Stimulated activated naive B cell treated with anti-CD40 and anti-IgM and Interleukin-4, amounts not matched to agents 10 μg/mL and 1 μg/mL and 100 μg/mL, for 72 hours (primary cell): Measurements from ENCODE around the gene PHKG1.
"Not testable (repeated sequence)": the region's sequence is repeated elsewhere in the genome, so short reads cannot be mapped to it uniquely, and the experiment has no call there.

Experiments
- ATAC-seq, 2 donors: fragments of 150-1000 bp; cut with Tn5 transposase; replicated peaks; 2 replicates each; pipeline ENCODE4 v1.10.0; 2021; ENCODE audit warnings: moderate library complexity in 1 of 2
- DNase-seq: peaks from one replicate; pipeline ENCODE4 v3.0.0; 2021
- H3K27ac Mint-ChIP-seq: one replicate; pipeline ENCODE4 v1.8.0; 2022; ENCODE audit warnings: mild to moderate bottlenecking, mixed read lengths
- H3K27me3 Mint-ChIP-seq, 2 donors: one replicate each; pipeline ENCODE4 v1.8.0; 2022; ENCODE audit warnings: mixed read lengths in 2 of 2
- H3K36me3 Mint-ChIP-seq, 2 donors: one replicate each; pipeline ENCODE4 v1.8.0; 2022; ENCODE audit warnings: mixed read lengths in 2 of 2, mild to moderate bottlenecking in 1 of 2
- H3K4me1 Mint-ChIP-seq, 2 donors: one replicate each; pipeline ENCODE4 v1.8.0; 2022; ENCODE audit warnings: mixed read lengths in 2 of 2, mild to moderate bottlenecking in 1 of 2
- H3K4me3 Mint-ChIP-seq, 2 donors: one replicate each; pipeline ENCODE4 v1.8.0; 2022; ENCODE audit warnings: mild to moderate bottlenecking in 2 of 2, mixed read lengths in 2 of 2, moderate library complexity in 1 of 2
- H3K9me3 Mint-ChIP-seq, 2 donors: one replicate each; pipeline ENCODE4 v1.8.0; 2022; ENCODE audit warnings: mixed read lengths in 2 of 2, mild to moderate bottlenecking in 1 of 2

Gene PHKG1

DNA sequence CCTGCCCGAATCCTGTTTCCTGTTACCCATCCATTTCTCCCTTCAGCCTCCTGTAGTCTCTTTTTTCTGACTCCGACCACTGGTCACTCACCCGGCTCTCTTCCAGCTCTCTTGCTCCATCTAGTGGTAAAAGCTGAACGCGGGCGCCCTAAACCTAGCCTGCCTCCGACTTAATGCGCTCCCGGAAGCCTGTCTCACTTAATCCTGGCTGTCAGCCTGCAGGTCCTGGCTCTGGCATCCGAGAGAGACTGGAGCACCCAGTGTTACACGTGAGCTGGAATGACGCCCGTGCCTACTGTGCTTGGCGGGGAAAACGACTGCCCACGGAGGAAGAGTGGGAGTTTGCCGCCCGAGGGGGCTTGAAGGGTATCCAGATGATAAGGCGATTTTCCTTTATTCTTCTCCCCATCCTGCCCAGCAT, 18.4 kb downstream of the PHKG1 start:
- H3K4me1 Mint-ChIP-seq: peaks cover 2 to 7% of the 10 kb centered on the region in 2 donors
- no peaks in the 10 kb centered on the region for H3K9me3 Mint-ChIP-seq
- no peaks in the 10 kb centered on the region for H3K27me3 Mint-ChIP-seq
- ATAC-seq (peak; percentile 96 to 97), DNase-seq (peak; percentile 72)
- H3K4me3 Mint-ChIP-seq: no peak overlapping the region
- peak overlapping the region; percentile 68 for H3K27ac Mint-ChIP-seq
- H3K36me3 Mint-ChIP-seq: peaks cover 27 to 34% of the 10 kb centered on the region in 2 donors

DNA sequence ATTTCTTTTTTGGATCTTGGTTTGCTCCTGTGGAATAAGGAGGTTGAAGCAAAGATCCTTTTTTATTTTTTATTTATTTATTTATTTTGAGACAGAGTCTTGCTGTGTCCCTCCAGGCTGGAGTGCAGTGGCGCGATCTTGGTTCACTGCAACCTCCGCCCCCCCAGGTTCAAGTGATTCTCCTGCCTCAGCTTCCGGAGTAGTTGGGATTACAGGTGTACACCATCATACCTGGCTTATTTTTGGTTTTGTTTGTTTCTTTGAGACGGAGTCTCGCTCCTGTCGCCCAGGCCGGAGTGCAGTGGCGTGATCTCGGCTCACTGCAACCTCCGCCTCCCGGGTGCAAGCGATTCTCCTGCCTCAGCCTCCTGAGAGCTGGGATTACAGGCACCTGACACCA, 26.4 kb downstream of the PHKG1 start:
- Mint-ChIP-seq H3K4me1 (peaks cover 20 to 35% of the 10 kb centered on the region in 2 donors), H3K36me3 (peaks cover 38 to 42% of the 10 kb centered on the region in 2 donors)
- not testable (repeated sequence) for H3K27ac Mint-ChIP-seq, H3K27me3 Mint-ChIP-seq, ATAC-seq, H3K9me3 Mint-ChIP-seq, DNase-seq, H3K4me3 Mint-ChIP-seq

DNA sequence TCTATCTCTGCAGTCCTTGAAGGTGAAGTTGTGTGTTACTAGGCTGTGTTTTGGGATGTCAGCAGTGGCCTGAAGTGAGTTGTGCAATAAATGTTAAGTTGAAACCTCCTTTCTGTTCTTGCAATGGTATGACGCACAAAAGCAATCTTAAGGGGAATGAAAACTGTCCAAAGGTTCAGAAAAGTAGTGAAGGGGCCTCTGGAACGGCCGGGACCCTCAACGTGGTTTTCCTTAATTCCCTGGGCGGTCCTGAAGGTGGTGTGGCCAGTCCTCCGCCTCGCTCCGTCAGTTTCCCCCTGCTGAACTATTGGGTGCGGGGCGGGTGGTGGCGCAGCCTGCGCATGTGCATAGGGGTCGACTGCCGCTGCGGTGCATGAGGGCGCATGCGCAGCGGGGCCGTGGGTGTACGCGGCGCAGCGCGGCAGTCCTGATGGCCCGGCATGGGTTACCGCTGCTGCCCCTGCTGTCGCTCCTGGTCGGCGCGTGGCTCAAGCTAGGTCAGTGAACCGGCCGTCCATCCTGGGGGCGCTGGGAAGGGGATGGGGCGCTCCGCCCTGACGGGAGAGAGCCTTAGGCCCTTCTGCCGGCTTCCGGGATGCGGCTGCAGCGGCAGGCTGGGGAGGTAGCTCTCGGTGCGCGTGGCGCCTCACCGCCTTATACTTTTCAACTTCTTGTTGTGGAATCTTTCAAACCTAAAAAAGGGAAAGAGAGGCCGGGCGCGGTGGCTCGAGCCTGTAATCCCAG, 28.7 kb downstream of the PHKG1 start, which contains the start of gene SUMF2:
Gene SUMF2 (plus strand): TSS at position 405 of the 744 bp plus-strand sequence. CDS start 26 bp downstream, at position 431.
- H3K27ac Mint-ChIP-seq: peak within 1 kb of the TSS; percentile 94
- ATAC-seq (peak; percentile 89 to 91), DNase-seq (peak; percentile 85)
- no peaks in the 10 kb centered on the region for H3K27me3 Mint-ChIP-seq
- H3K4me3 Mint-ChIP-seq: peak within 1 kb of the TSS; percentile 86 to 93
- H3K9me3 Mint-ChIP-seq: no peaks in the 10 kb centered on the region
- peaks cover 24 to 40% of the 10 kb centered on the region in 2 donors for H3K4me1 Mint-ChIP-seq
- peaks cover 40 to 46% of the 10 kb centered on the region in 2 donors for H3K36me3 Mint-ChIP-seq

DNA sequence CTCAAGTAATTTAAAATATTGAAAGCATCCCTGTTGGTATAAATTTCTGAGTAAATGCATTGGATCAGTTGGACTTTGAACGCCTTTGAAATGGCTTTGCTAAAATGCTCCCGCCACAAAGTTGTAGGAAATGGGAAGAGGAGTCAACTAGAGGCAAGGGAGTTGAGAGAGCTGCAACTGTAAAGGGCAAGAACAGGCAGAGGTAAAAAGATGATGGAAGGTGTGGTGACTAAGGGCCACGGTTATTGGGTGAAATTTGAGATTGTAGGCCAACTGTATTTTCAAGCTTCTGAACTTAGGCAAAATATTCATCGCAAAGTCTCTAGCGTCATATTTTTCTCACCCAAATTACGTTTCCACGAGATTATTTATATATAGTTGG, 29.3 kb downstream of the PHKG1 start:
- Mint-ChIP-seq H3K27me3 (no peaks in the 10 kb centered on the region), H3K36me3 (peaks cover 34 to 42% of the 10 kb centered on the region in 2 donors), H3K9me3 (no peaks in the 10 kb centered on the region), H3K4me3 (peak overlapping the region; percentile 86 to 93), H3K27ac (peak overlapping the region; percentile 94), H3K4me1 (peaks cover 24 to 40% of the 10 kb centered on the region in 2 donors)
- DNase-seq: no peak
- ATAC-seq: no peak

DNA sequence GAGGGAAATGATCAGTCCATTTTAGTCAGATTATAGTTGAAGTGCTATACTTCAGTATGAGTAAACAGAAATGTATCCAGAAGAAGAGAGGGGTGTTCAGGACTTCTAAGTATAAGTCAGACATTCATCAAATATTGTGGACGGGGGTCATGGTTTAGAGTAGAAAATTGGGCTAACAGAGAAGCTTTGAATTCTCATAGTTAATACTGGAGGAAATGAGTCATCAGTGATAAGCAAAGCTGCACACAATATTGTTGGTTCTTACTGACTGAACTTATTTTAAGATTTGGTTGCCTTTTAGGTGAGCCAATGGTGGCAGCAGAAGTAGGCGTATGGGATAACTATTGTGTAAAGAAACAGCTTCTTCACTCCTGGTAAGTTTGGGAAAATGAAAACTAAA, 30.4 kb downstream of the PHKG1 start:
- ATAC-seq (no peak), DNase-seq (no peak)
- Mint-ChIP-seq H3K27me3 (no peaks in the 10 kb centered on the region), H3K4me1 (peaks cover 24 to 45% of the 10 kb centered on the region in 2 donors), H3K27ac (peak overlapping the region; percentile 14), H3K9me3 (no peaks in the 10 kb centered on the region), H3K4me3 (peak overlapping the region in 1 of 2 donors; percentile 7), H3K36me3 (peaks cover 41 to 49% of the 10 kb centered on the region in 2 donors)

DNA sequence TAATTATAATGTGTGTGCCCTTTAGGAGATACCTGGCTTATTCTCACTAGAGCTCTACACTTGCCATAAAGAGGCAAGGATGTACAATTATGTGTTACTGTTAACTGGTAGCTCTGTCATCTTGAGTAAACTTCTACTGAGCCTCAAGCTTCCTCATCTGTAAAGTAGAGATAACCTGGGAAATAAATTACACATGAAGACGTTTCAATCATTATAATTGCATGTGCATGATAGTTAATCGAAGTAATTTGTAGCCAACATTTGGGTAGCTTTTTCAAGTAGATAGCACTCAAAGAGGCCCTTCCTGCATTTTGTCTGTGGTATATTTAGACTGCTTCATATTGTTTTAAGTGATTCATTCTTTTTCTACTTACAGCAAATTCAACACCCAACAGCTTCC, 38.8 kb downstream of the PHKG1 start:
- no peak for ATAC-seq
- DNase-seq: no peak
- Mint-ChIP-seq H3K9me3 (no peaks in the 10 kb centered on the region), H3K4me3 (peak overlapping the region; percentile 14 to 25), H3K27me3 (no peaks in the 10 kb centered on the region), H3K27ac (peak overlapping the region; percentile 31), H3K36me3 (peaks cover 25 to 36% of the 10 kb centered on the region in 2 donors), H3K4me1 (peaks cover 11 to 40% of the 10 kb centered on the region in 2 donors)

DNA sequence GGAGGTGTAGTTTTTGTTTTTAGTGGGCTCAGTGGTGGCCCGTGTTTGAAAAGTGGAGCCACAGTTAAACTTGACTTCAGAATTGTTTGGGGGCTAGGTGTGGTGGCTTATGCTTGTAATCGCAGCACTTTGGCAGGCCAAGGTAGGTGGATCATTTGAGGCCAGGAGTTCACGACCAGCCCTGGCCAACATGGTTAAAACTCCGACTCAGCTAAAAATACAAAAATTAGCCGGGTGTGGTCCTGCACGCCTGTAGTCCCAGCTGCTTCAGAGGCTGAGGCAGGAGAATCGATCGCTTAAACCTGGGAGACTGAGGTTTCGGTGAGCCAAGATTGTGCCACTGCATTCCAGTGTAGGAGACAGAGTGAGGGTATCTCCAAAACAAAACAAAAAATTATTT, 39.4 kb downstream of the PHKG1 start:
- H3K27me3 Mint-ChIP-seq: no peaks in the 10 kb centered on the region
- H3K4me1 Mint-ChIP-seq: peaks cover 11 to 40% of the 10 kb centered on the region in 2 donors
- ATAC-seq (no peak), DNase-seq (no peak)
- no peak overlapping the region for H3K27ac Mint-ChIP-seq
- H3K9me3 Mint-ChIP-seq: no peaks in the 10 kb centered on the region
- H3K36me3 Mint-ChIP-seq: peaks cover 25 to 35% of the 10 kb centered on the region in 2 donors
- H3K4me3 Mint-ChIP-seq: peak overlapping the region; percentile 21 to 76

DNA sequence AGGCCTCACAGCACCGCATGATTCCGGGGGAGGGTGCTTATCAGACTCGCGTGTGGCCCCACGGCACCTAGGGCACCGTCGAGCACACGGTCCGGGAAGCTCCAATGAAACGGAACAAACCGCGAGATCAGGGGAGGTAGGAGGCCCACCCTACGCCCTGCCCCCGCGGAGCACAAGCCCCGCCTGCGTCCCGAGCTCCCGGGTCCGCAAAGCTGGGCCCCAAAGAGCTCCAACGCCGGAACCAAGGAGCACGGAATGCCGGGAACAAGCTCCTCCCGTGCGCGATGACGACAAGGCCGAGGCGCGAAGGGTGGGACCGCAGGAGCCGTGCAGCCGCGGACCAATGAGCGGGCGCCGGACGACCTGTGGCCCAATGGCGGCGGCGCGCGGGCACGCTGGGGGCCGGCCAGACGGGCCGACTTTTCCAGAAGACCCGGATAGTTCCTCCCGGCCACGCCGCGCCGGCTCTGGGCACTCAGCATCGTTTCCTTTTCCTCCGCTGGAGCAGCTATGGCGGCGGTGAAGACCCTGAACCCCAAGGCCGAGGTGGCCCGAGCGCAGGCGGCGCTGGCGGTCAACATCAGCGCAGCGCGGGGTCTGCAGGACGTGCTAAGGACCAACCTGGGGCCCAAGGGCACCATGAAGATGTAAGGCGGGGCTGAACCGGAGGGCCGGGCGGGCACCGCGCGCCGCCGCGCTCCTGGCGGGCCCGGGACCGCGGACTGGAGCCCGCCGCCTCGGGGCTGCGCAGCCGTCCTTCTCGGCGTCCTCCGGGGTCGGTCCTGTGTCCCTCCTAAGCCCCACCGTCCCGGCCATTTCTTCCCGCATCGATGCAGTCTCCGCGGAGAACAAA, 41.2 kb downstream of the PHKG1 start, which contains the start of the genes CCT6A and PSPH:
Gene CCT6A (plus strand): TSS at position 427 of the 853 bp plus-strand sequence. CDS start 84 bp downstream, at position 511.
Gene PSPH (minus strand): TSS at position 106 of the 853 bp plus-strand sequence. CDS start 30,232 bp downstream, outside the sequence.
- Mint-ChIP-seq H3K27me3 (no peaks in the 10 kb centered on the region), H3K9me3 (no peaks in the 10 kb centered on the region), H3K4me1 (peaks cover 11 to 36% of the 10 kb centered on the region in 2 donors), H3K4me3 (peak within 1 kb of the TSS; percentile 89 to 96), H3K36me3 (peaks cover 12 to 24% of the 10 kb centered on the region in 2 donors), H3K27ac (peak within 1 kb of the TSS; percentile 94)
- ATAC-seq (peak; percentile 89 to 94), DNase-seq (peak; percentile 95)

DNA sequence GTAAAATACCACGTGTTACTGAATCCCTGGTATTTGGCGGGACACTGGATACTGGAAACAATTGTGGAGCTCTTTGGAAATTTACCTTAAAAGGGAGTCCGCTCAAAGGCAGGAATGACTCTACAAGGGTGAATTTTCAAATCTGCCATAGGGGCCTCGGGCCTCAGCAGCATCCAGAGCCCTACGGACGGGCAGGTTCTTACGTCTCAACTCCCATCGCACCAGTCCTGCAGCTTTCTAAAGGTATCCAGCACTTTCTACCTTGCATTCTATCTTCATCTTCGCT, 41.8 kb downstream of the PHKG1 start:
- Mint-ChIP-seq H3K27ac (peak overlapping the region; percentile 94), H3K4me1 (peaks cover 10 to 36% of the 10 kb centered on the region in 2 donors), H3K36me3 (peaks cover 7 to 19% of the 10 kb centered on the region in 2 donors), H3K27me3 (no peaks in the 10 kb centered on the region), H3K9me3 (no peaks in the 10 kb centered on the region), H3K4me3 (peak overlapping the region; percentile 89 to 96)
- no peak for ATAC-seq
- no peak for DNase-seq

DNA sequence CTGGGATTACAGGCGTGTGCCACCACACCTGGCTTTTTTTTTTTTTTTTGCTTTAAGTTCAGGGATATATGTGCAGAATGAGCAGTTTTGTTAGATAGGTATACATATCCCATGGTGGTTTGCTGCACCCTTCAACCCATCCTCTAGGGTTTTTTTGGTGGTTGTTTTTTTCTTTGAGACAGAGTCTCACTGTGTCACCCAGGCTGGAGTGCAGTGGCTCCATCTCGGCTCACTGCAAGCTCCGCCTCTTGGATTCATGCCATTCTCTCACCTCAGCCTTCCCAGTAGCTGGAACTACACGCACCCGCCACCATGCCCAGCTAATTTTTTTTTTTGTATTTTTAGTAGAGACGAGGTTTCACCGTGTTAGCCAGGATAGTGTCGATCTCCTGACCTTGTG, 44.0 kb downstream of the PHKG1 start:
- not testable (repeated sequence) for H3K4me3 Mint-ChIP-seq, ATAC-seq, DNase-seq, H3K27me3 Mint-ChIP-seq, H3K27ac Mint-ChIP-seq, H3K9me3 Mint-ChIP-seq
- Mint-ChIP-seq H3K36me3 (peaks cover 9 to 10% of the 10 kb centered on the region in 2 donors), H3K4me1 (peaks cover 8 to 20% of the 10 kb centered on the region in 2 donors)

DNA sequence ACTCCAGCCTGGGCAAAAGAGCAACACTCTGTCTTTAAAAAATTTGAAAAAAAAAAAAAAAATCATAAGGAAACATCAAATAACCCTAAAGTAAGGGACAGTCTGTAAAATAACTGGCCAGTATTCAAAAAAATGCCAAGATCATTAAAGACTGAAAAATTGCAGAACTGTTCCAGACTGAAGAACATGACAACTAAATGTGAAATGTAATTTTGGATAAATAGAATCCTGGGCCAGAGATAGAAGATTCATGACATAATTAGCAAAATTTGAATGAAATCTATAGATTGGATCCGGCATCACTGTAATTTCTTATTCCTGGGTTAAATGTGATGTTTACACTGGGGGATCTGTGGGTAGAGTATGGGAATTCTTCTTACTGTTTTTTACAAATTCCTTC, 44.5 kb downstream of the PHKG1 start:
- H3K9me3 Mint-ChIP-seq: no peaks in the 10 kb centered on the region
- H3K4me3 Mint-ChIP-seq: no peak overlapping the region
- ATAC-seq (no peak), DNase-seq (no peak)
- H3K36me3 Mint-ChIP-seq: peaks cover 6 to 7% of the 10 kb centered on the region in 2 donors
- H3K27me3 Mint-ChIP-seq: no peaks in the 10 kb centered on the region
- H3K27ac Mint-ChIP-seq: no peak overlapping the region
- H3K4me1 Mint-ChIP-seq: peaks cover 6 to 15% of the 10 kb centered on the region in 2 donors

DNA sequence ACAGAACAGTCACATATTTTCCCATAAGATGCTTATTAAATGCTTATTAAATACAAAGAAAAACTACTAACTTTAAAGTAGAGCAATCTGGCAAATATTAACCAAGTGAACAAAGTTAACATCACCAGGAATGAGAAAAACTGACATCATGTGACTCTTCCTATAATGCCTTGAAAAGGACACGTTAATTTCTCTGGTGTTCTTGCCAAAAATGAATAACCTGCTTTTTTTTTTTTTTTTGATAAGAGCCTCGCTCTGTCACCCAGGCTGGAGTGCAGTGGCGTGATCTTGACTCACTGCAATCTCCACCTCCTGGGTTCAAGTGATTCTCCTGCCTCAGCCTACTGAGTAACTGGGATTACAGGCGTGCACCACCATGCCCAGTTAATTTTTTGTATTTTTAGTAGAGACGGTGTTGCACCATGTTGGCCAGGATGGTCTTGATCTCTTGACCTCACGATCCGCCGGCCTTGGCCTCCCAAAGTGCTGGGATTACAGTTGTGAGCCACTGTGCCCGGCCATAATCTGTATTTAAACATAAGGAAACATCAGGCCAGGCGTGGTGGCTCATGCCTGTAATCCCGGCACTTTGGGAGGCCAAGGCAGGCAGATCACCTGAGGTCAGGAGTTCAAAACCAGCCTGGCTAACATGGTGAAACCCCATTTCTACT, 45.2 kb downstream of the PHKG1 start:
- ATAC-seq, H3K27ac Mint-ChIP-seq, H3K4me3 Mint-ChIP-seq, H3K36me3 Mint-ChIP-seq, H3K27me3 Mint-ChIP-seq, DNase-seq, H3K9me3 Mint-ChIP-seq: not testable (repeated sequence)
- H3K4me1 Mint-ChIP-seq: peaks cover 6 to 14% of the 10 kb centered on the region in 2 donors

DNA sequence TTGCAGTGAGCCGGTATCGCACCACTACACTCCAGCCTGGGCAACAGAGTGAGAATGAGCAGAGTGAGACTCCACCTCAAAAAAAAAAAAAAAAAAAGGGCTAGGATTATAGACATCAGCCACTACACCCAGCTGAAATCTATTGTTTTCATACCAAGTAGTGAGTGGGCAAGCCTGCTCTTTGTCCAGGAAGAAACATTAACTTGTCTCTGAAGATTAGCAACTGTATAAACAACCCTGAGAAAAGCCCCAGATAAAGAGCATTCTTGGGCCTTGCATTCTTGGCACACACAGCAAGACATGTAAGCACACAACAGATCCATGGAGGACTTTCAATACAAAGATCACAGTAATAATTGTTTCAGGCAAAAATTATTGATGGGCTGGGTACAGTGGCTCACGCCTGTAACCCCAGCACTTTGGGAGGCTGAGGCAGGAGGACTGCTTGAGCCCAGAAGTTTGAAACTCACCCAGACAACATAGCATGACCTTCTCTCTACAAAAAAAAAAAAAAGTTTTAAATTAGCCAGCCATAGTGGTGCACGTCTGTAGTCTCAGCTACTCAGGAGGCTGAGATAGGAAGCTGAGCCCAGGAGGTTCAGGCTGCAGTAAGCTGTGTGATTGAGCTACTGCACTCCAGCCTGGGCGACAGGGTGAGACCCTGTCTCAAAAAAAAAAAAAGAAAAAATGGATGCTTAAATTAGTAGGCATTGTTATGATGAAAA, 45.9 kb downstream of the PHKG1 start:
- no peak for DNase-seq
- Mint-ChIP-seq H3K36me3 (peaks cover 9 to 15% of the 10 kb centered on the region in 2 donors), H3K4me3 (no peak overlapping the region), H3K4me1 (peaks cover 6 to 14% of the 10 kb centered on the region in 2 donors), H3K9me3 (no peaks in the 10 kb centered on the region), H3K27ac (no peak overlapping the region), H3K27me3 (no peaks in the 10 kb centered on the region)
- ATAC-seq: no peak
